ENCODE results near the gene GPRASP3.

GPRASP3 gene

GRCh38 chrX:102765217-102765616 is 44.7 kb downstream of the GPRASP3 start:
- no peak for DNase-seq (ENCODE audit: low spot score)

GRCh38 chrX:102765809-102766208 is 45.3 kb downstream of the GPRASP3 start:
- no peak for DNase-seq (ENCODE audit: low spot score)

- DNase-seq (ENCODE audit: low spot score) = no peak
Measured at GRCh38 chrX:102767287-102767686, 46.7 kb downstream of the GPRASP3 start.

GRCh38 chrX:102768987-102769761 is 48.6 kb downstream of the GPRASP3 start:
- peak; percentile 94 for DNase-seq (ENCODE audit: low spot score)
